ENCODE data around the gene PTPRN2.

- no peak for TF ChIP-seq GATA3 (IDR thresholded peaks at IDR 0.05; ENCODE audit: low read depth, low read length)
- no peak for TF ChIP-seq GATA2 (IDR thresholded peaks at IDR 0.05; ENCODE audit: low read depth, low read length)
These were observed 748.4 kb downstream of the PTPRN2 start for GRCh38 chr7:157839226-157839625.

Data from SH-SY5Y (cell line).